Right forelimb (tissue), 1 donor: Measurements from ENCODE around the gene TMEM273.

Experiments
- DNase-seq: peaks from one replicate; pipeline ENCODE4 v3.0.0-alpha.2; 2018

The TMEM273 gene

GRCh38 chr10:49175587-49176309 lies 12.4 kb downstream of the TMEM273 start:
- peak; percentile 27 for DNase-seq

GRCh38 chr10:49174926-49175500 lies 13.2 kb downstream of the TMEM273 start:
- peak; percentile 24 for DNase-seq

GRCh38 chr10:49174261-49174925 lies 13.8 kb downstream of the TMEM273 start:
- peak; percentile 21 for DNase-seq

- peak; percentile 29 for DNase-seq
Measured at GRCh38 chr10:49173853-49174252, 14.3 kb downstream of the TMEM273 start.

- peak; percentile 37 for DNase-seq
Measured at GRCh38 chr10:49173201-49173772, 14.9 kb downstream of the TMEM273 start.

- DNase-seq = peak; percentile 16
Measured at GRCh38 chr10:49172777-49173132, 15.4 kb downstream of the TMEM273 start.

GRCh38 chr10:49172061-49172776 lies 16.0 kb downstream of the TMEM273 start:
- DNase-seq = peak; percentile 36

- peak; percentile 17 for DNase-seq
Measured at GRCh38 chr10:49171326-49172060, 16.7 kb downstream of the TMEM273 start.

GRCh38 chr10:49170632-49171325 lies 17.4 kb downstream of the TMEM273 start:
- DNase-seq = peak; percentile 26

- DNase-seq = no peak
Measured at GRCh38 chr10:49169776-49170175, 18.4 kb downstream of the TMEM273 start.

GRCh38 chr10:49168831-49169500 lies 19.2 kb downstream of the TMEM273 start:
- peak; percentile 38 for DNase-seq

- DNase-seq = peak; percentile 24
Measured at GRCh38 chr10:49168171-49168540, 20.0 kb downstream of the TMEM273 start.

- DNase-seq = peak; percentile 38
Measured at GRCh38 chr10:49167425-49168170, 20.6 kb downstream of the TMEM273 start.

GRCh38 chr10:49166484-49167400 lies 21.4 kb downstream of the TMEM273 start:
- peak; percentile 30 for DNase-seq

GRCh38 chr10:49165821-49166483 lies 22.2 kb downstream of the TMEM273 start:
- peak; percentile 40 for DNase-seq

GRCh38 chr10:49165259-49165658 lies 22.9 kb downstream of the TMEM273 start:
- DNase-seq = no peak

- peak; percentile 70 for DNase-seq
Measured at GRCh38 chr10:49164559-49165188, 23.5 kb downstream of the TMEM273 start.

- DNase-seq = no peak
Measured at GRCh38 chr10:49163741-49164140, 24.4 kb downstream of the TMEM273 start.
